LNCAP (cell line): Measurements from ENCODE around the gene NUAK1.

Experiments used
- CTCF ChIP-seq: fragments of 450-650 bp; IDR thresholded peaks from 2 replicates; pipeline ENCODE4 v1.5.1; 2017; ENCODE audit warnings: mild to moderate bottlenecking

The NUAK1 gene

GRCh38 chr12:106029532-106029931, 109.2 kb downstream of the NUAK1 start:
- no peak for TF ChIP-seq CTCF

DNA sequence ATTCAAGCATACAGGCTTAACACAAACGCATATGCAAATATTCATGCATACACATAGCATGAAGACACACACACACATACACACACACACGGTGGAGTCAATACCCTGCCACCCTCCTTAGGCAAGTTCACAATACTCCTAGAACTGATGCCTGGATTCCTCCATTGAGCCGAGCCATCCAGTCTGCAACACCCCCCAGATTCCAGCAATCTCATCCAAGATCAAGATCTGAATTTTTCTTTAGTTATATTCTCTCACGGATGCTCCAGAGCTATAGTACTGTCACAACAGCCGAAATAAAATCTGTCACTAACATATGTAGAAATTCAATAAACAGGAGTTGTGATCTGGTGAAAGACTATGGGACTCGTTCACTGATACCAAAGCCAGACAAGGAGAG, 110.8 kb downstream of the NUAK1 start:
- no peak for TF ChIP-seq CTCF

DNA sequence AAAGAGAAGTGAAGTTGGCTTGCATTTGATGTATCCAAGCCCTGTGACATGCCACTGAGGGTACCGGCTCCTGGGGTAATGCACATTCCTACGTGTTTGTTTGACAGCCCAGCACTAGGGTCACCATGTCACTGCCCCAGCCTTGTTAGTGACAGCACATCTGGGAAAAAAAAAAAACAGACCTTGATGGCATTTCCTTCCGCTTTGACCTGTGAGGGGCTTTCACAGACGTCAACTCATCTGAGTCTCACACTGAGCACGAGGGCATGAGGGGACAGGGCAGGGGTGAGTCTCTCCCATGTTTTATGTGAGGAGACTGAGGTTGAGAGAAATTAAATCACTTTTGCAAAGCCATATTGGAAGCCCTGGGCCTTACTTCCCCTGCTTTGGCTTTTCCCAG, 111.5 kb downstream of the NUAK1 start:
- no peak for TF ChIP-seq CTCF

- no peak for TF ChIP-seq CTCF
Observed at GRCh38 chr12:106025129-106025528, 113.6 kb downstream of the NUAK1 start.

DNA sequence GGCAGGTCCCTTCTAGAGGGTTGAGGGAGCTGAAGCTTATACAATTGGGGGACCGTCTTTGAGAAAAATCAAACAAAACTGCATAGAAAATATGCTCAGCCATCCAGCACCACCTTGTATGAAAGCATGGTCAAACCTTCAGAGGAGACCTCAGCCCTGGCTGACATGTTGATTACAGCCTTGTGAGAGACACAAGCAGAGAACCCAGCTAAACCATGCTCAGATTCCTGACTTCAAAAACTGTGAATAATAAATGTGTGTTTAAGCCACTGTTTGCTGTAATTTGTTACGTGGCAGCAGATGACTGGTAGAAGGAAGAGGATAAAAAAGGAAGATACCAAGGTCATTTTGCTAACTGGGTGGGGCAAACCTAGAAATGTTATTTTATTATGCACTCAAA, 115.7 kb downstream of the NUAK1 start:
- TF ChIP-seq CTCF: no peak

DNA sequence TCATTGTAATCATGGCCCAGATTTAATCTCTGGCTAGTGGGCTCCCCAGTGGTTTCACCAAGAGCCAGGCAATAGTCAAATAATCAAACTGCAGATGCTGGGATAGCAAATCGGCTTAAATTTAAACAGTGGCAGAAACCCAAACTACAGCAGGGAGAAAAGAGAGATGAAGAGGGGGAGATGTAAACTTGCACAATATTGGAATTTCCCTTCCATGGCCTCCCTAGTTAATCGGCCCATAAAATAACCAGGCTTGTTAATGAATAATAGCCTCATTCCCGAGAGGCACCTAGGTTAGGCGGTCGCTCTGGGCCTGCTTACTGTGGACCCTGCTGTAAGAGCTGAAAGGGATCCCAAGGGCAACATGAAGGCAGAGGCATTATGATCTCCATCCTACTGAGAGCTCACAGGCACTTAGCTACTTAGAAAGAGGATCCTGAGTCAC, 116.2 kb downstream of the NUAK1 start:
- no peak for TF ChIP-seq CTCF

GRCh38 chr12:106021516-106021915, 117.2 kb downstream of the NUAK1 start:
- no peak for TF ChIP-seq CTCF

DNA sequence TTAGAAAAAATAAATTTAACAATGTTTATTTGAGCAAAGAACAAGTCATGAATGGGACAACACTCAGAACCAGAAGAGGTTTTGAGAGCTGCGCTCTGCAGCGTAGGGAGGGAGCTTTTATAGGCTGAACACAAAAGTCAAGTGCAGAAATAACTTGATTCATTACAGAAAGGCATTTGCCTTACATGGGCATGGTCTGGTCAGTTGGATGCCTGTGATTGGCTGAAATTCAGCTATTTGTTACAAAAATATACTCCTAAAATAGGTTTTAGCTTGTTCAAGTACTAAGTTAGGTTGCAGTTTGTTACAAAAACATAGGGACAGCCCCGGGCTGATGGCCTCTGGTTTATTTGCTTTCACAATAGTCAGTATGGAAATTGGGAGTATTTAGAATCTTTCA, 118.0 kb downstream of the NUAK1 start:
- no peak for TF ChIP-seq CTCF
